ENCODE results near the gene NT5C1A.
A peak's percentile ranks its signal among the peaks of the same experiment; 100 is the strongest.

Gene NT5C1A

GRCh38 chr1:39689214-39689613 lies 17.3 kb upstream of the NT5C1A start:
- no peak for DNase-seq

- no peak for DNase-seq
These were observed 16.8 kb upstream of the NT5C1A start for GRCh38 chr1:39688706-39689105.

GRCh38 chr1:39687243-39687642 lies 15.3 kb upstream of the NT5C1A start:
- no peak for DNase-seq

GRCh38 chr1:39685071-39685470 lies 13.2 kb upstream of the NT5C1A start:
- DNase-seq: no peak

- no peak for DNase-seq
These were observed 12.4 kb upstream of the NT5C1A start for GRCh38 chr1:39684313-39684664.

GRCh38 chr1:39683591-39684312 lies 11.8 kb upstream of the NT5C1A start:
- DNase-seq: no peak

GRCh38 chr1:39681999-39682398 lies 10.1 kb upstream of the NT5C1A start:
- no peak for DNase-seq

- DNase-seq: no peak
These were observed 9.4 kb upstream of the NT5C1A start for GRCh38 chr1:39681294-39681693.

GRCh38 chr1:39680751-39681150 lies 8.8 kb upstream of the NT5C1A start:
- DNase-seq: no peak

GRCh38 chr1:39679821-39680220 lies 7.9 kb upstream of the NT5C1A start:
- no peak for DNase-seq

GRCh38 chr1:39678889-39679288 lies 7.0 kb upstream of the NT5C1A start:
- no peak for DNase-seq

GRCh38 chr1:39677645-39678044 lies 5.7 kb upstream of the NT5C1A start:
- DNase-seq: no peak

GRCh38 chr1:39676948-39677548 lies 5.1 kb upstream of the NT5C1A start:
- no peak for DNase-seq

GRCh38 chr1:39675220-39675619 lies 3.3 kb upstream of the NT5C1A start:
- DNase-seq: peak; percentile 58

GRCh38 chr1:39673215-39673614 lies 1.3 kb upstream of the NT5C1A start:
- no peak for DNase-seq

- DNase-seq: no peak
These were observed 642 bp upstream of the NT5C1A start for GRCh38 chr1:39672551-39672947.

- no peak for DNase-seq
These were observed 494 bp downstream of the NT5C1A start for GRCh38 chr1:39671433-39671792.

GRCh38 chr1:39670689-39671088 lies 1.2 kb downstream of the NT5C1A start:
- DNase-seq: no peak

GRCh38 chr1:39668894-39669293 lies 3.0 kb downstream of the NT5C1A start:
- DNase-seq: no peak

- DNase-seq: no peak
These were observed 3.8 kb downstream of the NT5C1A start for GRCh38 chr1:39668111-39668510.

GRCh38 chr1:39666772-39667171 lies 5.1 kb downstream of the NT5C1A start:
- DNase-seq: no peak

- no peak for DNase-seq
These were observed 8.3 kb downstream of the NT5C1A start for GRCh38 chr1:39663559-39663958.

- DNase-seq: no peak
These were observed 9.0 kb downstream of the NT5C1A start for GRCh38 chr1:39662861-39663260.

GRCh38 chr1:39659538-39659937 lies 12.4 kb downstream of the NT5C1A start:
- DNase-seq: no peak

GRCh38 chr1:39659110-39659509 lies 12.8 kb downstream of the NT5C1A start:
- DNase-seq: no peak

All from DMS79 (cell line).